Kidney glomerular epithelial cell (primary cell): ENCODE measurements around the gene NAV3.

ENCODE experiments used
- DNase-seq: peaks from one replicate; lab custom pipeline; 2025; lab: John Stamatoyannopoulos, UW

Gene NAV3

DNA sequence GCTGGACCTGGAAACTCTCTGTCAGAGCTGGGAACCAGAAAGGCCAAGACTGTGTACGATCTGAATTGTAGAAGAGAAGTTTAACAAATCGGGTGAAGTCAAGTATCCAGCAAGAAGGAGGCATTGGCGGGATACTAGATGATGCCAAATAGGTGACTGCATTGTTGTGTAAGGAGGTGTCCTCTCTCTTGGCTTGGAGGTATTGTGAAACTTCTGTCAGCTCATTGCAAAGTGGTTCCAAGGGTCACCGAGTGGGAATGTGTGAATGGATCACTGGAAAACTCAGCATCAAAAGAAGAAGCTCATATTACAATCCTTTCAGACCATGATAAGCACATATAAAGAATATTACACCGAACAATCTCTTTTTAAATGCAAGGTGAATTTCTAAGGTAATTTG, 11.7 kb downstream of the NAV3 start:
- DNase-seq = no peak

DNA sequence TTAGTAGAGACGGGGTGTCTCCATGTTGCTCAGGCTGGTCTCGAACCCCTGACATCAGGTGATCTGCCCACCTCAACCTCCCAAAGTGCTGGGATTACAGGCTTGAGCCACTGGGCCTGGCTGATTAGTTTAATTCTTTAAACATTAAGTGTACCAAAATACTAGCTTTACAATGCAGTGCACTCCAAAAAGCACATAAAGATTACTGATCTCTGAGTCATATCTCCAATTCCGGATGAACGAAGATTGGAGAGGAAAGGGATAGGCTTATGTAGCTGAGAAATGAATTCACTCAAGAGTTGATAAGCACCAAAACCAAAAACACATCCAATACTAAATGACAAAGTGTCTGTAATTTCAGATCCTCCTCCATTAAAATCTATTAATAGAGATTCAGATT, 15.1 kb downstream of the NAV3 start:
- DNase-seq = no peak

DNA sequence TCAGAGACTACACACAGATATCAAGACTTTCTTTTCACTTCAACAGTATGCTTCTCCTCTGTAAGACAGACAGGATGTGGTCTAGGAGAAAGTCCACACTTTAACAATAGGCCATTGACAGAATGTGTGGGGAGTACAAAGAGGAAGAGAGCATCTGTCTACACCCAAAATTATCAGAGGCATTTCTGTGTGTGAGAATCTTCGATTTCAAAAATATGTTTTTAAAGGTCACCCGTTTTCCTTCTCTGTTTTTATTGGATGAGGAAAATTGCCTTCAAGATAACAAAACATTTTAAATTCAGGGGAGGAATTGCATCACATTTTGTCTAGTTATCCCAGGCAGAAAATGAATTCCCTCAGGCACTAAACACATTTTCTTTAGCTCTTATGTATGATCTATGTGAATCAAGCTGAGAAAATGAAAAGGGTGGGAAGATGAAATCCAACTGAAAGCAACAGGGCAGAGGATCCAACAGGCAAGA, 16.4 kb downstream of the NAV3 start:
- no peak for DNase-seq

DNA sequence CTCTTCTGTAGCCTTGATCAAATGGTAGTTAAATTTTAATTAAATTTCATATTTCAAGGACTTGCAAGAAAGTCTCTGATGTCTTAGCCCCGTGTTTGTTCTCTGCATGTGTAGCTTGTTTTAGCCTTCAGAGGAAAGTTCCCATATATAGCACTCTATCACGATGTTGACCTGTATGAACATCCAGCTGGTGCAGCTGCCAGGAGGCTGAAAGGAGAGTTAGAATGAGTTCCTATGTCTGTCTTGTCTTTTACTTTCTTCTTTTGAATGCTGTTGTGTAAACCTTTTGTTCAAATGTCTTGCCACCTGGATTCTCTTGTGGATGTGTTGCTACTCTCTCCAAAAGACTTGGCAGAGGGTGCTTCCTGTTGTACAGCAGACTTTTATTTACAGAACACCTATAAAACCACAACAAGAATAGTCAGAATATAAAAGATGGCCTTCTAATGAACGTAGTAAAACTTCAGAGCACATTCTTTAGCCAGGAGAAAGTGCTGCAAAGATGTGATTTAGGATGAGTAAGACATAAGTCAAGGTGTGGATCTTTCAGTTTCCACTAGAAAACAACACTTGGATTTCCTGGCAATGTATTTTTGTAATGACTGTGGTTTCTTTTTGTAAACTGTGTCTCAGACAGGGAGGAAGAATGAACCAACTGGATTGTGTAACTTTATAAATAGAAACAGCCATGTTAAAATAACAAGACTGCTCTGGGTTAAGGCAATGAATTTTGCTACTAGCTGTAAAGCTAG, 17.2 kb downstream of the NAV3 start:
- peak; percentile 87 for DNase-seq

DNA sequence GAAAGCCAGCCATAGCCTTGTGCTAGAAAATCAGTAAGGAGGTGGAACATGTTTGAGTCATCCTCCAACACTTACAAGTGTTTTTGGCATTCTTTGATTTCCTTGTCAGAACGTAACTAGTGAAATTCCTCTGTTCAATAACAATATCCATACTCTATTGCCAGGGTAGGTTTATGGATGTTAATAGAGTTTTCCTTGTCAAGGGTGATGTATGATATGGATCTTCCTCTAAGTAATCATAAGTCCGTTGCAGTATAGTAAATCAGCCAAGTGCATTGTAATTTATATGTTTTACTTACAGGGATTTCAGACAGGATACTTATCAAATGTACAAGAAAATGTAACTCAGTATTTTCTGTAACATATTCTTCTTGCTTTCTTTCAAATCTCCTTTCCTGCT, 19.4 kb downstream of the NAV3 start:
- DNase-seq = no peak

DNA sequence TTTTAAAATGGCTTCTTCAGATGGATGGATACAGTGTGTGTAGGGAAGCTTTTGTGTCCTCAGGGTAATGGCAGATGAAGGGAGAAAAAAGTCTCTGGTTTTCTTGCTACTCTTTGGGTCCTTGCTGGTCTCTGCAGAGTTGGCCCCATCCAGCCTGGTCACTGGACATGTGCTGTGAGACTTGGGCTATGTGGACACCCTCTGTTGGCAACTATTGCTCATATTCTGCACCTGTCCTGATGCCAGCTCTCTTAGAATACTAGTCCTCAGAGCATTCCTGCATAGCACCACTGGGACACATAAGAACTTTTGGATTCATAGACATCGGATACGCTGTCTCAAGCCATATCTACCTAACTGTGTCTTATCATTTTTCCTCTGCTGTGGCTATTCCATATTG, 20.0 kb downstream of the NAV3 start:
- DNase-seq = no peak

DNA sequence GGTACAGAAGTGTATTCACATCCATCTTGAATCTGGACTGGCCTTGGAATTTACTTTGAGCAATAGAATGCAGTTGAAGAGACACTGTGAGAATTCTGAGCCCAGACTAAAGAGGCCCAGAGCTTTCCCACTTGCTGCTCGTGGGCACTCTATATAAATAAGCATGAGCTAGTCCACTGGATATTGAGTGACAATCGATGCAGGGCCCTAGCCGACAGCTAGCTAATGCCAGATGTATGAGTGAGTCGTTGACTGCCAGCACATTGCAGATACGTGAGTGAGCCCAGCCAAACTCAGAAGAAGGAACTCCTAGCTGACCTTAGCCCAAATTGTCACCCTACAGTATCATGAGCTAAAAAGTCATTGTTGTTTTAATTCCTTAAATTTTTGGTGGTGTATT, 24.9 kb downstream of the NAV3 start:
- no peak for DNase-seq

DNA sequence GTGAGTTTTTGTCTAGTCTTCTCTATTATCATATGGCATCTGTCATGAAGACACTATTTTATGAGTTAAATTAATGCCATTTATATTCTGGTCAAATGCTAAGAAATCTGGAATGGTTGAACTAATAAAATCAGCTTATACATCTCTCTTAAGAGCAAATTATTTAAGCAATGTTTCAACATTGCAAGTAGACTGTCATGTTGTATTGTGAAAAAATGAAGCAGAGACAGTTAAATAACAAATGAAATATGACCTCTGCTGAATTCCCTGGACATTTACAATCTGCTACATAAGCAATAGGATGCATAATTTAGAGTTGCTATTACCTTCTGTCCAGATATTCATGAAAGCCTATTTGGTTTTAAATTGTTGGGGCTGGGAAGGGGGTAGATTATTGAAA, 30.6 kb downstream of the NAV3 start:
- DNase-seq = no peak

DNA sequence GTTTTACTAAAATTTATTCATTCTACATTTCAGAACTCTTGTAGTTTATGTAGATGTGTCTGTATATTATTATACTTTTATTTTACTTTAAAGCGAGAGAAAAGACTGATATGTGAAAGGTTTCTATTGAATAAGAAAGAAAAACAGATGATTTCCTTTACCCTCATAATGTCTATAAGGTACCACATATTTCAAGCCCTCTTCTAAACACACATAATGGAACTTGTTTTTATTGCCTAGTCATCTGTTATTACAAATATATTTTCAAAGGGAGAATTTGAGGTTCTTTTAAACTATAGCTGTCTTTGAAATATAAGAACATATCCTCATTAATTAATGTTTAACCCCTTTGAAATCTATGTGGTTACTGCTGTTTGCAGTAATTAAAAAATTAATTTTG, 34.5 kb downstream of the NAV3 start:
- DNase-seq = no peak

DNA sequence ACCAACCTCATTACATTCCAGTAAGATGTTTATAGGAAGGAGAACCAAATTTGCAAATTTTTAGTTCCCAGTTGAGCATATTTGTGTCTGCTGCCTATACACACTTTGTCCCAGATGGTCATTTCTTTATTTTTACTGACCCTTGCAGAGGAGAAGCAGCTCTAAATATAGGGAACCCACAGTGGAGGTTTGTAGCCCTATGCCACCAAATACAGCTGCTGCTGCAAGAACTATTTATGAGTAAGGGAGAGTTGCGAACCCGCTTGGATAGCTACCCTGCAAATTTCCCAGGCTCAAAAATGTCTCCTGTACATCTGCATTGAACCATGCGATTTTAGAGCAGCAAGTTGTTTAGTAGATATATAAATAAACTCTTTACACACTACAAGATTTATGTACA, 48.2 kb downstream of the NAV3 start:
- DNase-seq = no peak

DNA sequence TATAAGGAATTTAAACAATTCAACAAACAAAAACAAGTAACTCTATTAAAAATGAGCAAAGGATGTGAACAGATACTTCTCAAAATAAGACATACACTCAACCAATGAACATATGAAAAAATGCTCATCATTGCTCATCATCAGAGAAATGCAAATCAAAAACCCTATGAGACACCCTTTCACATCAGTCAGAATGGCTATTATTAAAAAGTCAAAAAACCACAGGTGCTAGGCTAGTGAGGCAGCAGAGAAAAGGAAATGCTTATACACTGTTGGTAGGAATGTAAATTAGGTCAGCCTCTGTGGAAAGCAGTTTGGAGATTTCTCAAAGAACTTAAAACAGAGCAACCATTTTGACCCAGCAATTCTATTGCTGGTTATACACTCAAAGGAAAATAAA, 52.0 kb downstream of the NAV3 start:
- no peak for DNase-seq

DNA sequence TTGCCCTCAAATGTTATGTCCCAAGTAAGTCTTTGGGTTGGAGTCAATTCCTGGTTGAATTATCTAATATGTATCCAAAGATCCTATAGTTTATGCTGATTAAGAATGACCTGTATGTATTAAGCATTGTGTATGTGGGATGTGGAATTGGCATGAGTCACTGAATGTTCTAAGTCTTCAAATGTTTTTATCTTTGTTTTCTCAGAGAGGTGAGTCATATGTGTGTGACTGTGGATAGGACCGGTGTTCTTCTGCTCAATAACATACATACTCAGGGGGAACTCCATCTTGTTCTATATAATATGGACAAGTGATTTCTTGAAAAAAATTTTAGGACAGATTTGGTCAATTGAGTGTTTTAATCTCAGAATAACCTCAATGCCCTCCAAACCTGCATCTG, 57.9 kb downstream of the NAV3 start:
- DNase-seq = peak; percentile 78

DNA sequence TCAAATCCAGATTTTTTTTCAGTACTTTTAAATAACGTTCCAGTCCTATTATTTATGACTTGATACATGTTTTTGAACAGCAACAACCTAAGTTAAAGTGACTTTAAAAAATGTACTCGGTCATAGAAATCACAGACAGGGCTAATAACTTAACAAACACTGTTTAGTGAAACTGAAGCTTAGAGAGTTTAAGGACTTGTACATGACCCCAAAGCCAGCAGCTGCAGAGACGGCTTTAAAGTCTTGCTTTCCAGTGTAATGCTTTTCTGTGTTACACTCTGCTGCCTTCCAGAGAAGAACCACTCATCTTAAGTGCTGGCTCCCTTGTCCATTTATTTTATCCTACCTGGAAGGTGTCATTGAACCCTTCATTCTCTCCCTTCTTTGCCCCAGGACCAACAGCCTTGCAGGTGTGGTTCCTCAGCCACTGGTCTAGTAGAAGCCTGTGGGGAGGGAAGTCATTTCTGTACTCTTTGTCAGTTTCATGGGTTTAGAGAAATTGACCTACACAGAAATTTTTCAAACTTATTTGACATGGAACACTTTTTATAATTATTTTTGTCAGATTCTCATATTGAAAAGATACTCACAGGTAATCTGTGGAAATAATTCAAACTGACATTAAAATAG, 60.9 kb downstream of the NAV3 start:
- no peak for DNase-seq

DNA sequence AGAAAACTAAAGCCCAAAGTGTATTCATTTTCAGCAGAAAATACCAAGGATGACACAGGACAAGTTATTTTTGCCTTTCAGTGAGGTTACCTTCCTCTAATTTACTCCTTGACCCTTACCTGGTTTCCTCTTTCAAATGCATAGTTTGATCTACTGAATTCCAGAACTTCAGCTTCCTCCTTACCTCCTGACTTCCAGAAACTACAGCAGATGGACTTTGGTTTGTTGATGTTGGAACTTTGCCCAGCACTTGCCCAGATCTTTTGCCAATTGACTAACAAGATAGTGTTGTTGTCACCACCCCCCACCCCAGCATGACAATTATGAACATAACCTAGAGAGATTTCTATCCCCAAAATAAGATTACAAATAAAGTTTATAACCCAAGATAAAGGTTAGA, 63.2 kb downstream of the NAV3 start:
- DNase-seq = peak; percentile 4

DNA sequence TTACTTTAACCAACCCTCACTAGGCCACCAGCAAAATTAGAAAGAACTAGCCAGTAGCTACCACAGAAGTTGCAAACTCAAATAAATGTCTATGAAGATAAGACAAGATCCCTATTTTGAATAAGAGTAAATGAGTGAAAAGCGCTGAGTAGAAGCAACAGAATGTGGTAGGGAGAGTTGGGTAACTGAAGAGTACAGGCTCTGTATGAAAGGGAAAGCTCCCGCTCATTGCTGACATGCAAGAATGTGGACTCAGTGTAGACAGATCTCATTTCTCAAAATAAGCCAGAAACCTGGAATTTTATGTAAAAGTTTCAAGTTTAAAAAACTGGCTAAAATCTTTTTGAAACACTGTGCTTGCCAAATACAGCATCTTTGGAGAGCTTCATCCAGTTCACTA, 63.9 kb downstream of the NAV3 start:
- no peak for DNase-seq

DNA sequence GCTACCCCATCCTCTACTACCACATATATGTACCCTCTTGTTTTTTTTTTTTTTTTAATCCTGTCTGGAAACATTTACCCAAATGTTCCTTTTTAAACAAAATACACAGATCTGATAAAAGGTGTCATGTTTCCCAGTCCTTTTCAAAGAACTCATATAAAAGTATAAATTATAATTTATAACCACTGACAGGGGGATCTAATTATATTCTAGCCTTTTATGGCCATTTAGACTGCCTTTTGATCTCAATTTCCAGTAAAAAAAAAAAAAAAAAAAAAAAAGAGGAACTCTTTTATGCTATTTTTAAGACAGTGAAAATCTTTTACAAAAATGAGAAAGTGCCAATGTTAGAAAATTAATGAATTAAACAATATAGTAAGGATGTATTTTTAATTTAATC, 65.0 kb downstream of the NAV3 start:
- DNase-seq = no peak

DNA sequence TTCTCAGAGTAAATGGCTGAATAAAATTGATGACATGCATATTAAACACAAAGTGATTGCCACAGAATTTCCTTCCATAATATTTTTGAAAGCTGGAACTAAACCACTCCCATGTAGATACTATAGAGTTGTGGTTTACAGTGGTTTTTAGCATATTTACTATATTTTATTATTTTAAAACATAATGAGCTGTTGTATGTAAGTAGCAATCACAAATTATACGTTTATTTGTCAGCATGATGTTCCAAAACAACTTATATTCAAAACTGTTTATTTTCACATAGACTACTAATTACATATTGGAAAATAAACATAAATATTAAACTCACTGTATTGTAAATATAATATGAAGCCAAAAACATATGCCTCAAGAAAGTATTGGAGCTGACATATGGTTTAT, 77.2 kb downstream of the NAV3 start:
- no peak for DNase-seq

DNA sequence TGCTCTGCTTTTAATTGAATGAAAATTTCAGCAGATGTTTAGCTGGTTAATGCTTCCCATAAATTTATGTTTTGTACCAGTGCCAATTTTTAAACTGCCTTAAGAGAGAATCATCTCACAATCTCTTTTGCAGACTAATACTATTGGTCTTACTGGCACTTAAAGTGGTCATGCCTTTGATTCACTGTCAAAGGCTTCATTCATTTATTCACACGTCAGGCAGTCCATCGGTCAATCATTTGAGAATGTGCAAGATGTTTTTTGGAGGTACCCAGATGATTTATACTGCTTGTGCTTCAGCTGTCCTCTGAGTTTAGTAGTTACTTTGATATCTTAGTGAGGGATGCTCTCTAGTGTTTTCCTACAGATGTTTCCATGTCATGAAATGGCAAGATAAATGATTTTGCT, 83.4 kb downstream of the NAV3 start:
- no peak for DNase-seq

DNA sequence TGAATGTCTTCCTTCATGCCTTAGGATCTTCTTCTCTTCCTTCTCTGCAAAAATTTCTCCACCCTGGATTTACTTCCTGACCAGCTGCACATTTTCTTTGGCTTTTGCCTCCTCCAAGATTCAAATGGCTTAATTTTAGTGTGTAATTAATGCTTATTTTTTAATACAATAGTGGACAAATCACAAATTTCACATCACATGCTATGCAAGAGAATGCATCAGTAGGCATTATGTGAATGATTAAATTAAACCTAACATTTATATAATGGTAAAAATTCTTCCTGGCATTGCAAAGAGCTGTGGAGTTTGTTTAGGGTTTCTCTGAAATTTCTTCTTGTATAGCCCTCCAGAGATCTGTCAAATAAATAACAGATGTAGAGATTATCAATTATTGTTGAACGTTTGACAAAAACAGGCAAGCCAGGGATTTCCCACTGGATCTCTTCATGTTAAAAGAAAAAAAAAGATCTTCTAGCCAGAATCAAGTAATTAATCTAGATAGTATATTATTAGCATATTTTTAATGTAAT, 84.4 kb downstream of the NAV3 start:
- no peak for DNase-seq

DNA sequence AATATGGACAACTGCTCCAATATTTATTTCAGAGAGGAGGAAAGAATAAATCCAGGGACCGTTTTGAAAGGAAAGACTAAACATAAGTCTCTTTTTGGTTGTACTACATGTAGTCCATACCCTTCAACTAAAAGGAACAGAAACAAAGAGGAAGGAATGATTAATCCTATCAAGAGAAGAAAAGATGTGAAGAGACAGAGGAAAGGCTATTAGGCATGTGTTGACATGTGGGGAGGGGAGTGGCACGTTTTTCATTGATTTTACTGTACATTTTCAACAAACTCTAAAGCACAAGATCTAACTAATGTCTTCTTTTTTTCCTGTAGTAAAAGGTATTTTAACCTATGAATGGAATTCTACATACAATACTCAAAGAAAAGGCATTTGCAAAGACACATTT, 85.6 kb downstream of the NAV3 start:
- no peak for DNase-seq

DNA sequence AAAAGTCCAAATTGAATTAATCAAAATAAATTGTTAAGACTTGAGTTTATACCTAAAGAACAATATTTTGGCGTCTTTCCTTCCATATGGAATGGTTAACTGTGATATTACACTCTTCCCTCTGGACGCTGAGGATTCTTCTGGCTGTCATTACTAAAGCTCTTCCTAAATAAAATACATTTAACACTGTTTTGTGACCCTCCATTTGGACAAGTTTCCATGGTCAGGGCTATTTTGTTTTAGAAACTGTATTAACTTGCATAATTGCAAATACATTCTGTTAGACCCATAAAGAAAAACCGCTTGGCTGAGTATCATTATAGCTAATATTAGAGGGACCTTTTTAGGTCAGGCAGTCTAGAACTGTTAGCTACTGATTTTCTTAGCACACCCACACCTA, 87.4 kb downstream of the NAV3 start:
- no peak for DNase-seq

DNA sequence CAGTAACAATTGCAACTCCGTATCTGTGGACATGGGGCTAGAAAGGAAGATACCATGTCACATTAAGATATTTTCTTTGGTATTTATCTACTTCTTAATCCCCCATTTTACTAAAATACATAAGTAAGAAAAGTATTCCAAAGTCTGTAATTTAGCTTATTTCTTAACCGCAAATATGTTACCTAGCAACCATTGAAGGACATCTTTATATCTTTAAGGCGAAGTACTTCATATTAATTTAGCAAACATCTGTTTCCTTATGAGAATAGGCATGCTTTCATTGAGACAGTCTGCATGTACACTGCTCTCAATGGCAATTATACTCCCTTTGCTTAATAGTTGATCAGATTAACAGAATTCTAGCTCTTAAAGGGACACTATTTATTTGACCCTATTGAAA, 88.8 kb downstream of the NAV3 start:
- no peak for DNase-seq

DNA sequence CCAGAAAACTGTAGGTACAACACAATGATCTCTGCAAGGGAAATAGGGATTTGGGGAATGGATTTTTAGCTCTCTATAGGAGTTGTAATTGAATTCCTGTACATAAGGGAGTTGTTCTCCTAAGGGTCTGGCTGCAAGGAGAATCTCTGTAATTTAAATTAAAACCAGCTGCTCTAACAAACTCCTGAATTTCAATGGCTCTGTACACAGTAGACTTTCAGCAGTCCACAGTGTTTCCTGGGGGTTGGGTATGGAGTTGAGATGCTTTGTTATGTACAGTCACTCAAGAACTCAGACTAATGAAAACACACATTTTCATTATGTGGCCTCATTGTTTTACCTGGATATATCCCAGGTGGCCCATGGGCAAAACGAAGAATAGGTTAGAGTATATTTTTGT, 93.2 kb downstream of the NAV3 start:
- no peak for DNase-seq

DNA sequence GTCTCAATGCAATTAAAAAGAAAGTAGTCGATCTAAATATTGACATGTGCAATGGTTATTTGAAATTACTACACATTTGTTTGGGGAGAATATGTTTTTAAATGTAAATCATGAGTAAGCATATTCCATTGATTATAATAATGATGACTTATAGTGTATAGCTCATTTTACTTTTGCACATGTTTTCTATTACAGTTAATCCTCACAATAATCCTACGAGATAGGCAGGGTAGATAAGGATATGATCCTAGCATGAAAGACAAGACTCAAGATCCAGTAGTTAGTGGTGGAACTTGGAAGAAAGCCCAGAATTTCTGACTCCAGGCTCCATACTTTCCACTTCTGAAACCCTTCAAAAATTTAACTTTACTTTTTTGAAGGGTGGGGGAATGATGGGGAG, 94.0 kb downstream of the NAV3 start:
- DNase-seq = no peak
